HG02884 (cell line): ENCODE results near the gene WDTC1.
"Not testable (repeated sequence)": the region's sequence is repeated elsewhere in the genome, so short reads cannot be mapped to it uniquely, and the experiment has no call there.

Experiments
- ATAC-seq: cut with Tn5 transposase; IDR thresholded peaks from one replicate; pipeline ENCODE4 v1.9.1; 2021; ENCODE audit warnings: mild to moderate bottlenecking, moderate library complexity; ENCODE audit not compliant: unreplicated experiment

WDTC1 gene

DNA sequence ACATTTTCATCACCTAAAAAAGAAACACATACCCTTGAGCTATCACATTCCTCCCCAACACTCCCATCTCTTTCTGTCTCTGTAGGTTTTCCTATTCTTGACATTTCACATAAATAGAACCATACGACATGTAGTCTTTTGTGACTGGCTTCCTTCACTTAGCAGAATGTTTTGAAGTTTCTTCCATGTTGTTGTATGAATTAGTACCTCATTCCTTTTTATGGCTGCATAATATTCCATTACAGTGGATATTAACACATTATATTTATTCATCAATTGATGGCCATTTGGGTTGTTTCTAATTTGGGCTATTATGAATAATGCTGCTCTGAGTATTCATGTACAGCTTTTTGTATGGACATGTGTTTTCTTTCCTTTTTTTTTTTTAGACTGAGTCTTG lies 11.8 kb downstream of the WDTC1 start:
- no peak for ATAC-seq

DNA sequence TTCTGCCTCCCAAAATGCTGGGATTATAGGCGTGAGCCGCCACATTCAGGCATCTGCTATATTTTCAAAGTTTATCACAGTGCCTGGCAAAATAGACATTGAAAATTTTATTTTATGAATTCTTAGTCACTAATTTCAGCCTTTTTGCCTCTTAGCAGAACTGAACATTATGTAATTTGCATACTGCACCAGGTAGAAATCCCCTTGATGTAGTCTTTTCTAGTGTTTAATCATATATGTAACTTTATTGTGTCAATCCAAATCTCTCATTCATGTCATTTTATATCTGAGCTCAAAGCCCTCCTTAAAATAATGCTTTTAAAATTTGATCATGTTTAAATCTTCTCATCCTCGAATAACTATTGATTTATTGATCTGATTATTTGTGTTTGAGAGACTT lies 19.2 kb downstream of the WDTC1 start:
- ATAC-seq = no peak

DNA sequence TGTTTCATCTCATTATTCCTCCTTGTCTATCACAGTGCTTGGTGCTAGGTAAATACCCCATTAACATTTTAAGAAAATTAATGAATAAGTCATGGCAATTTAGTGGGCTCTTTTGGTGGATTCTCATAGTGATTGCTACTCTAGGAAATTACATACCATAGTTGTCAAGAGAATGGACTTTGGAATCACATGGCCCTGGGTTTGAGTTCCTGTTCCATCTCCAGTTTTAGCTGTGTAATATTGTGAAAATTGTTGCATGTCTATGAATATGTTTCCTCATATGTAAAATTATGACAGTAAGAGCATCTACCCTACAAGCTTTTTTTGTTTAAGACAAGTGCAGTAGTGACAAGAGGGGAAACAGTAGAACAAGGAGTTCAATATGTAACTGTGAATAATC lies 20.7 kb downstream of the WDTC1 start:
- no peak for ATAC-seq

DNA sequence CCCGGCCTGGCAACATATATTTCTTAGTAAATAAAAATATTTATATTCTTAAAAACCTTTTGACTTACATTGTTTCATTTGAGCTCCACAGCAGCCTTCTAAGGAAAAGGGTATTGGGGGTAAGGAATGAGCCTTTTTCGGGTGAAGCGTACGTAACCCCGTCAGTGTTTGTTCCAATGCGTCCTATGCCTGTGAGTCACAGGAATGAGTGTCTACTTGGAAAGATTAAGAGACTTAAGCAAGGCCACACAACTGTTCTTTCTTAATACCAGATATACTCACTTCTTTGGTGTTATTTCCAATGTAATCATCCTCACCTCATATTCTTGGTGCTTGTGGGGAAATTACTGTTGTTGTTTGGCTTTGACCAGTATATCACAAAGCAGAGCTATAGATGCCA lies 22.7 kb downstream of the WDTC1 start:
- no peak for ATAC-seq

DNA sequence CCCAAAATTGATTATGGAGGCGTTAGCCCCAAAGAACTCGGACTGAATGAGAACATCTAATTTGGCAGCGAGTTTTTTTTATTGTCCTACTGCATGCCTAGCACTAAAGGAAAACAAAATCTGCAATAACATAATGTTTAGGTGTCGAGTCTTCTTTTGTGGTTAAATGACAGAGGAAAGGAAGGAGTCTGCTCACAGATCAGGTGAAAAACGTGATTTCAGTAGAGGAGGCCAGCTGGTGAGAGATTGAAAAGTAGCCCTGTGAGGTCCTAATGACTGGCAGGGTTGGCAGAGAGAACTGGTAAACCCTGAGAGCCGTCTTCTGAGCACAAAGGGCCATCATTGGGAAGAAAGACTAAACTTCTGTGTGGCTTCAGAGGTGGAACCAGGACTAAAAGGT lies 24.2 kb downstream of the WDTC1 start:
- no peak for ATAC-seq

DNA sequence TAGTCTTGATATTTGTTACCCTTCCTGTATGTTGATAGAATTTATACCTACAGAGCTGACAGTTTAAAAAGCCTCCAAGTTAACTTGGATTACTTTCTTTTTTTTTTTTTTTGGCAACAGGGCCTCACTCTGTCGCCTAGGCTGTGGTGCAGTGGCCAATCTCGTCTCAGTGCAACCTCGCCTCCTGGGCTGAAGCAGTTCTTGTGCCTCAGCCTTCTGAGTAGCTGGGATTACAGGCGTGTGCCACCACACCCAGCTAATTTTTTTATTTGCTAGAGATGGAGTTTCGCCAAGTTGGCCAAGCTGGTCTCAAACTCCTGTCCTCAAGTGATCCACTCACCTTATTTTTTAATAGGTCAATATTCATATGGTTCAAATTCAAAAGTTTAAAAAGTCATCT lies 32.7 kb downstream of the WDTC1 start:
- ATAC-seq = no peak

DNA sequence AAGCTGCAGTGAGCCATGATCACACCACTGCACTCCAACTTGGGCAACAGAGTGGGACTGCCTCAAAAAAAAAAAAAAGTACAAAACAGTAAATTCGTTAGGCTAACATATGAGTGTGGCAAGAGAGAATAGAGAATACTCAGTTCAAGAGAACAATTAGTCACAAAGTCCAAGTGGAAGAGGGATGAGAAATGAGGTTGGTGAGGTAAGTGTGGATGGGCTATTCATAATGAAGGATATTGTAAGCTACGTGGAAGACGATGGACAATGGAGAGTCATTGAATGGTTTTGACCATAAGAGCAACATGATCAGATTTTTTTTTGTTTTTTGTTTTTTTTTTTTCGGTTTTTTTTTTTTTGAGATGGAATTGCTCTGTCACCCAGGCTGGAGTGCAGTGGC lies 34.8 kb downstream of the WDTC1 start:
- ATAC-seq = no peak

DNA sequence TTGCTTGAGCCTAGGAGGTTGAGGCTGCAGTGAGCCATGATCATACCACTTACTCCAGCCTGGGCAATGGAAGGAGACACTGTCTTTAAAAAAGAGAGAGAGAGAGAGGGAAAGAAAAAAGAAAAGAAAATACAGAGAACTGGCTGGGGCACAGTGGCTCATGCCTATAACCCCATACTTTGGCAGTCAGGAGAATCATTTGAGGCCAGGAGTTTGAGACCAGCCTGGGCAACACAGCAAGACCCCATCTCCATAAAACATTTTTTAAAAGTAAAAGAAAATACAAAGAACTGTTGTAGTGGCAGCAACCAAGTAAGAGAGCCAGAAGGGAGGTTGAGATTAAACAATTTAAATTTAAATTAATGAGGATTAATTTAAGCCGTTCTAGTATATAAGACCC lies 39.8 kb downstream of the WDTC1 start:
- no peak for ATAC-seq

DNA sequence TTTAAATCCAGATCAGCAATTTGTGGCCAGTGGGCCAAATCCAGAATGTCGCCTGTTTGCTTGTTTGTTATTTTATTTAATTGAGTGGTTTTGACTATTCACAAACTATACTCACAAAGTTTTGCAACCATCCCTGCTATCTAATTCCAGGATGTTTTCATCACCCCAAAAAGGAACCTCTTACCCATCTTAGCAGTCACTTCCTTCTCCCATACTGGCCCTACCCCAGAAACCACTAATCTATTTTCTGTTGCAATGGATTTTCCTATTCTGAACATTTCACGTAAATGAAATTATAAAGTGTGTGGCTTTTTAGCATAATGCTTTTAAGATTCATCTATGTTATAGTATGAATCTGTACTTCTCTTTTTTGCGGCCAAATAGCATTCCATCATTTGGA lies 41.3 kb downstream of the WDTC1 start:
- ATAC-seq = no peak

DNA sequence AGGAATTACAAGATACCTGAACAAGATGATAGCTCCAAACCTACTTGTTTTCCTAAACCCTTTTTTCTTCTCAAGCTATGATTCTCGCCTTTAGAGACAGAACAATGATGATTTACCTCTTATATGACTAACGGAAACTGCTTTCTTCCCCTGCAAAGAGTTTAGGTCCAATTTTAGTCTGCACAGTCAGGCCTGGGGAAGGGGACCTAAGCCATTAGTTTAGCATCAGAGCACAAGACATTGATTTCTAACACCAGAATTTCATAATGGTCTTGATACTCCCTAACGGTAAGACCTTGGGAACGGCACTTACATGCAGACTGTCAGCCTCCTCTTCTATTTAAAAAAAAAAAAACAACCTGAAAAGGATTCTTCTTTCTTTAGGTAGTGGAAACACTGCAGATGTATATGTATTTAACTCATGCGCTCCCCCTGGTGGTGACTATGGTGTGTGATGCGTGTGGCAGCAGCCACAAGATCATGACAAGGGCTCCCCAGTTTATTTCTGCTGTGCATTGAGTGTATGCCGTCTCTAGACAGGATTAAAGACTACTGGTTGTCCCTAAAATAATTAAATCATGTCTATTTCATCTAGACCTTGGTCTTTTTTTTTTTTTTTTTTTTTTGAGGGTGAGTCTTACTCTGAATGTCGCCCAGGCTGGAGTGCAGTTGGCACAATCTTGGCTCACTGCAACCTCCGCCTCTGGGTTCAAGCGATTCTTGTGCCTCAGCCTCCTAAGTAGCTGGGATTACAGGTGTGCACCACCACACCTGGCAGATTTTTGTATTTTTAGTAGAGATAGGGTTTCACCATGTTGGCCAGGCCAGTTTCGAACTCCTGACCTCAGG lies 50.2 kb downstream of the WDTC1 start:
- no peak for ATAC-seq

DNA sequence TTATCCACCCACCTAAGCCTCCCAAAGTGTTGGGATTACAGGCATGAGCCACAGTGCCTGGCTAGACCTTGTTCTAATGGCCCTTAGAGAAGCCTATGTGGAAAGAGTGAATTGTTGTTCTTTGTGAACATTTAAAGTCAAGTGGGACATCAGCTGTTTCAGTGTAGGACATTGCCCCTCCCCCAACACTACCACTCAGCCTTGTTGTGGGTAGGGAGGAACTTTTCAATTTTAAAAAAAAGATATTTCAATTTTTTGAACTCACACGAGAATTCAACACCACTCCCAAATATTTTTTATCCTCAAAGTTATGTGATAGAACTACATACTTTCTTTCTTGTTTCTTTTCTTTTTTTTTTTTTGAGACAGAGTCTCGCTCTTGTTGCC lies 50.8 kb downstream of the WDTC1 start:
- ATAC-seq = no peak

DNA sequence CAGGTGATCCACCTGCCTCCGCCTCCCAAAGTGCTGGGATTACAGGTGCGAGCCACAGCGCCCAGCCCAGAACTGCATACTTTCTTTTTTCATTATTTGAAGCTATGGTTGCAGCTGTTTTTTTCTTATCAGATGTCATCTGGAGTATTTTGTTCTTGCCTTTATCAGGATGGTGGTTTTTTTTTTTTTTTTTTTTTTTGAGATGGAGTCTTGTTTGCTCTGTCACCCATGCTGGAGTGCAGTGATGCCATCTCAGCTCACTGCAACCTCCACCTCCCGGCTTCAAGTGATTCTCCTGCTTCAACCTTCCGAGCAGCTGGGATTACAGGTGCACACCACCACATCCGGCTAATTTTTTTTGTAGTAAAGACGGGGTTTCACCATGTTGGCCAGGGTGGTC lies 51.4 kb downstream of the WDTC1 start:
- ATAC-seq = not testable (repeated sequence)

DNA sequence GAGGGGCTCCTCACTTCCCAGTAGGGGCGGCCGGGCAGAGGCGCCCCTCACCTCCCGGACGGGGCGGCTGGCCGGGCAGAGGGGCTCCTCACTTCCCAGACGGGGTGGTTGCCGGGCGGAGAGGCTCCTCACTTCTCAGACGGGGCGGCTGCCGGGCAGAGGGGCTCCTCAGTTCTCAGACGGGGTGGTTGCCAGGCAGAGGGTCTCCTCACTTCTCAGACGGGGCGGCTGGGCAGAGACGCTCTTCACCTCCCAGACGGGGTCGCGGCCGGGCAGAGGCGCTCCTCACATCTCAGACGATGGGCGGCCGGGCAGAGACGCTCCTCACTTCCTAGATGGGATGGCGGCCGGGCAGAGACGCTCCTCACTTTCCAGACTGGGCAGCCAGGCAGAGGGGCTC lies 54.7 kb downstream of the WDTC1 start:
- ATAC-seq = not testable (repeated sequence)

DNA sequence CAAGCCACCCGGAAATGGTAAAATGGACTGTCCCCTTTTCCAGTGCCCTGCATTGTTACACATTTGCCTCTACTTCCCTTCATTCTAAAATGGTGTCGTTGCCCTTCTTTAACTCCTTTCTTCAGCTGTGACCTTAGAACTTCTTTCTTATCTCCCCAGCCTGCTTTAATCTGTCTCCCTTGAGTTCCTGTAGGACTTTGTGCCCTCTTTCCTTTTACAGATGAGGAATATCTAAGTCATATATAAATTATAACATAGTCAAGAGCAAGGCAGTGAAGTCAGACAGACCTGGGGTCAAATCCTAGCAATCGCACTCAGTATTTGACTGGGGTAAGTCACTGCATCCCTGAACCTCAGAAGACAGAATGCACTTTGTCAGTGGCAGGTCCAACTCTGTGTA lies 56.1 kb downstream of the WDTC1 start:
- ATAC-seq = no peak

DNA sequence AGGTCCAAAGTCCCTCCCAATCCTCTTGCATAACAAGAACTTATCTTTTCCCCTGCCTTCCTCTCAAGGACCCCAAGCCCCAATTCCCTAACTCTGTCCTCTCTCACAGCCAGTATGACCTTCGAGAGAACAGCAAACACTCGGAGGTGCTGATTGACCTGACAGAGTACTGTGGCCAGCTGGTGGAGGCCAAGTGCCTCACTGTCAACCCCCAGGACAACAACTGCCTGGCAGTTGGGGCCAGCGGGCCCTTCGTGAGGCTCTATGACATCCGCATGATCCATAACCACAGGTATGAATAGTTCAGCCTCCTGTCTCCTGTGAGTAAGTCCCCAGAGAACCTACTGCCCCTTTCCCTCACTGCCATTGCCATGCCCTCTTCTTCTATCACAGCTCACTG lies 57.7 kb downstream of the WDTC1 start:
- no peak for ATAC-seq

DNA sequence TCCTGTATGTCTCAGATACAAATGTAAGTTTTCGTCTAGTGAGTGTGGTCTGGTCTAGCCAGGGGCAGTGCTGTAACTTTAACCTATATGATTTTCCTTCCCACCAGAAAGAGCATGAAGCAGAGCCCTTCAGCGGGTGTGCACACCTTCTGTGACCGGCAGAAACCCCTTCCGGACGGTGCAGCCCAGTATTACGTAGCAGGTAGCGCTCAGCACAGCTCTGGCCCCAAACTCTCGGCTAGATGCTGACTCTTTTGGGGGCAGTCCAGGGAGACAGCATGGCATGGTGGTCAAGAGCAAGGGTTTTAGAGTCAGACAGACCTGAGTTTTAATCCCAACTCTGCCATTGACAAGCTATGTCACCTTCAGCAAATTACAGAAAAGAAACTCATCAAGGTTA lies 59.5 kb downstream of the WDTC1 start:
- ATAC-seq = no peak

DNA sequence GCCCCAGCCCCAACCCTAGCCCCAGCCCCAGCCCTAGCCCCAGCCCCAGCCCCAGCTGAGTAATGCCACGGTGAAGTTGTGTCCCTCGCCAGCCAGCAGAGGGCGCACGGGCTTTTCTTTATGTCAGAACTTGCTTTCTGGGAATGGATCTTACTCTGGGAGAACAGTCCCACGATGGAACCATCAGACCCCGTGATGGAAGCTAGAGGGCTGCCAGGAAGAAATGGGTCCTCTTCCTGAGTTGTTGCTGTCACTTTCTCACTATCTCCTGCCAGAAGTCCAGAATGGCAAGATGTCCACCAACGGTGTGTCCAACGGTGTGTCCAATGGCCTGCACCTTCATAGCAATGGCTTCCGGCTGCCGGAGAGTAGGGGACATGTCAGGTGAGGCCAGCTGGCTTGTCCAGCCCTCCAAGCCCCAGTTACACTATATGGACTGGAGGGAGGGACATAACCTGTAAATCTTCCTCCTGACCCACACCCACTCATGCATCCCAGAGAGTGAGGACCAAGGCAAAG lies 62.4 kb downstream of the WDTC1 start:
- no peak for ATAC-seq

DNA sequence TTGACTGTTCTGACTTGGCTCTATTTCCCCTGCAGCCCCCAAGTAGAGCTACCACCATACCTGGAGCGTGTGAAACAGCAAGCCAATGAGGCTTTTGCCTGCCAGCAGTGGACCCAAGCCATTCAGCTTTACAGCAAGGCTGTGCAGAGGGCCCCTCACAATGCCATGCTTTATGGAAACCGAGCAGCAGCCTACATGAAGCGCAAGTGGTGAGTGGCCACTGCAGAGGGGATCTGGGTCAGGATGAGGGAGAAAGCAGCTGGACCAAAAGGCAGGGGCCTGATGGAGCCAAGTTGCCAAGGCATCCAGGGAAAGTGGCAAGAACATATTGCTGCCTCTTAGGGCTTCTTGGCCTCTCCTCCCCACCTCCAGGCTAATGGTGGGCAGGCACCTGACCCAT lies 63.5 kb downstream of the WDTC1 start:
- no peak for ATAC-seq

DNA sequence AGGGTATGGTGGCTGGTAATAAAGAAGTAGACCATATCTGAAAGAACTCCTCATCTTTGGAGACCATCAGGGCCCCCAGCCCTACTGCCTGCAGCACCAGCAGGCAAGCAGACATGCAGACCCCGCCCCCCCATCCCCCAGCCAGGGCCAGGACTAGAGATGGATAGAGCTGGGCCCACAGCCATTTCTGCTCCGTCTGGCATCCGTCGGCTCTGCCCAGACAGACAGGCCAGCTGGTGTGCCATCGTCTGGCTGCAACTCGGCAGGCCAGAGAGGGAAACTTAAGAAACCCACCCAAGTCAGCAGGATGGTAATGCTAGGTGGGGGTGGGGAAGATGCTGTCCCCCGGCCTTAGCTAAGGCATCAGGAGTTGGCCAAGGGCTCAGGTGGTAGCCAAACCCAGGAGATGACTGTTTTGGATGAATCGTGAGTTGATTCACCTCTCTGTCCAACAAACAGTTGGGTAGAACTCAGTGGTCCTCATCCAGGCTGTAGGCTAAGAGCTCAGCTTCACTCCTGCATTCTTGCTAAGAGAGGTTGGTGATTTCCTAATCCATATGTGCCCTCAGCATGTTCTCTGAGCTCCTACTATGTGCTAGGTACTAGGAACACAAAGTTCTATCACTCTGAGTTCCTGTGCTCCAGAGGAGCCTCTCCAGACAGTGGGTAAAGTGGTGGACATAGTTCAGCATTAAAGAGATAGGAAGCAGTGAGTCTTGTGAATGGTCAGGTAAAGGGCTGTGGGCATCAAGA lies 64.4 kb downstream of the WDTC1 start:
- no peak for ATAC-seq

DNA sequence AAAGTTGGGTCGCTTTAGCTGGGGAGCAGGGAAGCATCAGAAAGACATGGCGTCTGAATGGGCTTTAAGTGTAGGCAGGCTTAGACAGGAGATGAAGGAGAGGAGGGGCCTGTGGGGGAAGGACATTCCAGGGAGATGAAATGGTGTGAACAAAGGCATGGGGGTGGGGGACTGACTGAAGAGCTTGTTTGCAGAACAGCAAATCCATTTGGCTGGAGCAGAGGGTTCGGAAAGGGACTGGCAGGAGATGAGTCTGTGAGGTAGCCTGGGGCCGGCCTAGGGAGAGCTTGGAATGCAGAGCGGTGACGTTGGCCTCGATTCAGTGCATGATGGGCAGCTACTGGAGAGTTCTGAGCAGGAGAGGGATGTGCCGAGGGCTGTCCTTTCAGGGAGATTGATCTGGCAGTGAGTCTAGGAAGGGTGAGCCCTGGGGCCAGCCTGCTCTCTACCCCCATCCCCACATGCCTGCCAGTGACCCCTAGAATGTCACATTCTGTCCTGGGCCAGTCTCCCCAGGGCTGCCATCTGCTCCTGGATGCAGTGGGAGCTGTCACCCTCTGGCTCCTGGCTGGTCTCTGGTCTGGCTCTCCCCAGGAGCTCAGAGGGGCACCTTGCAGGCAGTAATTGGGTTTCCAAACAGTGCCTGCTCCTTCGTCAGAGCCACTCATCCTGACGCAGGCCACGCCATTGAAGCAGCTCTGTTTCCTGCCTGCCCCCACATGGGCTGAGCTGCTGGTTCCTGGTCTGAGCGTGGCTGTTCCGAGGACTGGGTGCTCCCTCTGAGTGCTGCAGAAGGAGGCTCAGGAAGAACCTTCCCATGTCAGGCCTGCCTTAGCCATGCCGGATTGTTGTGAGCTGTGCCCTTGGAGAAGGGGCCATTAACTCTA lies 65.2 kb downstream of the WDTC1 start:
- ATAC-seq = no peak

DNA sequence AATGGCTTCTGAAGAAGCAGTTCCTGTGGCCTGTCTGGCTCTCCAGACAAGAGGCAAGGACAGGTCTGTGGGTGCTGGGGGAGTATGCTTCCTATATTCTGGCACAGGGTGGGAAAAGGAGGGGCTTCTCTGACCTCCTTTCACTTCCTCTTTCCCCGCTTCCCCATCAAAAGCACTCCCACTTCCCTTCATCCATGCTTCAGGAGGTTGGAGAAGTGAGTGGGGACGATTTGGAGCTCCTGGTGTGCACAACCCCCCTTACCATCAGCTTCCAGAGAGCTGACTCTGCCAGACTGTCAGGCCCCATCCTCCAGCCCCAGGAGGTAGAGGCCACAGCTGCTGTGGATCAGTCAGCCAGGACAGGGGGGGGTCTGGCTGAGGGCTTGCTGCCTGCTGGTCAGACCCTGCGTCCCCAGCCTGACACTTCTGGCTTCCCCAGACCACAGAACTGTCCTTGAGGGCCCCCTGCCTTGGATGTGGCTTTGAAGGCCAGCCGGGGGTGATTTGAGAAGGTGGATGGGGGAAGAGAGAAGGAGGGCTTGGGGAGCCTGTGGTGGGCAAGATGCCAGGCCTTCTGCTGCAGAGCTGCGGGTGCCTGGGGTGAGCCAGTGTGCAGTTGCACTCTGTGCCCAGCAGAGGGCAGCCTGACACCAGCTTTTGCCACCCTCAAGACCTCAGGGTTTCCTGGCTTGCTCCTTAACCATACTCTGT lies 66.1 kb downstream of the WDTC1 start:
- no peak for ATAC-seq
